SK-N-SH treated with all-trans-retinoic acid at 6 μM for 48 hours (cell line): ENCODE data around the gene MPC1.

ENCODE experiments used
- ATAC-seq: fragments of 200-7000 bp; cut with Tn5 transposase; 3 replicates; pipeline ENCODE4 v1.9.1; 2020; ENCODE audit warnings: mild to moderate bottlenecking, moderate library complexity
- ARNTL ChIP-seq: fragments of 450-650 bp; formaldehyde crosslinking; IDR thresholded peaks from 2 replicates; pipeline ENCODE4 v1.5.0; 2020; ENCODE audit warnings: low read depth, mild to moderate bottlenecking, moderate library complexity, borderline replicate concordance
- BACH2 ChIP-seq: fragments of 250-450 bp; sonication (Bioruptor Pico); IDR thresholded peaks from 2 replicates; pipeline ENCODE4 v1.9.0; 2021; ENCODE audit warnings: mild to moderate bottlenecking, borderline replicate concordance
- CSDC2 ChIP-seq: fragments of 250-450 bp; sonication (Bioruptor Pico); IDR thresholded peaks from 2 replicates; pipeline ENCODE4 v1.5.0; 2020; ENCODE audit warnings: mild to moderate bottlenecking, moderate library complexity
- ESRRG ChIP-seq: fragments of 250-450 bp; sonication (Bioruptor Pico); IDR thresholded peaks from 2 replicates; pipeline ENCODE4 v1.6.1; 2021; ENCODE audit warnings: mild to moderate bottlenecking
- GLIS3 ChIP-seq: fragments of 250-450 bp; sonication (Bioruptor Pico); IDR thresholded peaks from 2 replicates; pipeline ENCODE4 v1.5.0; 2020; ENCODE audit warnings: mild to moderate bottlenecking, moderate library complexity
- OSR1 ChIP-seq: fragments of 250-450 bp; sonication (Bioruptor Pico); IDR thresholded peaks from 2 replicates; pipeline ENCODE4 v1.8.0; 2022; ENCODE audit warnings: moderate library complexity, mild to moderate bottlenecking, inconsistent platforms
- PPARA ChIP-seq: fragments of 250-450 bp; sonication (Bioruptor Pico); IDR thresholded peaks from 2 replicates; pipeline ENCODE4 v1.5.0; 2020; ENCODE audit warnings: mild to moderate bottlenecking, borderline replicate concordance
- RARB ChIP-seq: fragments of 250-450 bp; sonication (Bioruptor Pico); IDR thresholded peaks from 2 replicates; pipeline ENCODE4 v1.8.0; 2021; ENCODE audit warnings: mild to moderate bottlenecking, moderate library complexity
- SNAI2 ChIP-seq: fragments of 250-450 bp; sonication (Bioruptor Pico); IDR thresholded peaks from 2 replicates; pipeline ENCODE4 v1.5.0; 2020; ENCODE audit warnings: mild to moderate bottlenecking, moderate library complexity
- TCF4 ChIP-seq: fragments of 250-450 bp; sonication (Bioruptor Pico); IDR thresholded peaks from 2 replicates; pipeline ENCODE4 v1.8.0; 2021; ENCODE audit warnings: mild to moderate bottlenecking, moderate library complexity, borderline replicate concordance
- ZC3H10 ChIP-seq: fragments of 250-450 bp; sonication (Bioruptor Pico); IDR thresholded peaks from 2 replicates; pipeline ENCODE4 v1.5.1; 2021; ENCODE audit warnings: mild to moderate bottlenecking, moderate library complexity
- ZFP3 ChIP-seq: fragments of 250-450 bp; sonication (Bioruptor Pico); IDR thresholded peaks from 2 replicates; pipeline ENCODE4 v1.5.0; 2020; ENCODE audit warnings: mild to moderate bottlenecking, moderate library complexity
- ZFP30 ChIP-seq: fragments of 450-650 bp; formaldehyde crosslinking; IDR thresholded peaks from 2 replicates; pipeline ENCODE4 v1.5.0; 2022; ENCODE audit warnings: mild to moderate bottlenecking, moderate library complexity
- ZNF565 ChIP-seq: fragments of 450-650 bp; formaldehyde crosslinking; conservative IDR thresholded peaks from 2 replicates; pipeline ENCODE4 v1.5.0; 2020; ENCODE audit warnings: low read depth, mild to moderate bottlenecking, moderate library complexity
- ZNF70 ChIP-seq: fragments of 450-650 bp; formaldehyde crosslinking; IDR thresholded peaks from 2 replicates; pipeline ENCODE4 v1.5.0; 2020; ENCODE audit warnings: mild to moderate bottlenecking, moderate library complexity
- ZNF8 ChIP-seq: fragments of 450-650 bp; formaldehyde crosslinking; IDR thresholded peaks from 2 replicates; pipeline ENCODE4 v1.5.0; 2020; ENCODE audit warnings: mild to moderate bottlenecking, moderate library complexity
- TF ChIP-seq, protein P1 (sequence below): fragments of 250-450 bp; sonication (Bioruptor Pico); IDR thresholded peaks from 2 replicates; pipeline ENCODE4 v1.8.0; 2021; ENCODE audit warnings: low read depth, mild to moderate bottlenecking, moderate library complexity, borderline replicate concordance
- TF ChIP-seq, protein P2 (sequence below): fragments of 250-450 bp; sonication (Bioruptor Pico); IDR thresholded peaks from 2 replicates; pipeline ENCODE4 v1.5.1; 2020; ENCODE audit warnings: low read depth, mild to moderate bottlenecking, moderate library complexity
- TF ChIP-seq, protein P3 (sequence below): fragments of 250-450 bp; sonication (Bioruptor Pico); IDR thresholded peaks from 2 replicates; pipeline ENCODE4 v1.5.0; 2020; ENCODE audit warnings: mild to moderate bottlenecking, moderate library complexity
- TF ChIP-seq, protein P4 (sequence below): fragments of 250-450 bp; sonication (Bioruptor Pico); IDR thresholded peaks from 2 replicates; pipeline ENCODE4 v1.5.1; 2021; ENCODE audit warnings: mild to moderate bottlenecking, moderate library complexity
- TF ChIP-seq, protein P5 (sequence below): fragments of 250-450 bp; sonication (Bioruptor Pico); IDR thresholded peaks from 2 replicates; pipeline ENCODE4 v1.8.0; 2020; ENCODE audit warnings: mild to moderate bottlenecking, moderate library complexity, borderline replicate concordance

Gene MPC1

DNA sequence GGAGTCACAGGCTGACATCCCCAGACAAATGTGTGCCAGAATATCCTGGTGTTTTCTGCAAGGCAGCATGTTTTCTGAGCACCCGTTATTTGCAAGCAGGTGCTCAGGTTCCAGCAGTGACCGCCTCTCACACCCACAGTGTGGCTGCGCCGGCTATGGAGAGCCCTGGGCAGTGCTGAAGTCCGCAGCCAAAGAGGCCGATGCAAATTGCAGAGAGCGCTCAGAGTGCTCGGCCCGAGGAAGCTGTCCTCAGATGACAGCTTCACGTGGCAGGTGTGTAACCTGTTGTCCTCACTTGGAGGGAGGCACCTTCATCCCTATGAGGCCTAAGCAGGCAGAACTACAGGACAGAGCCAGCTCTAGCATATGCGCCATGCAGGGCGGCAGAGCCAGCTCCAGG, 23.5 kb upstream of the MPC1 start:
- no peak for ATAC-seq
- TF ChIP-seq RARB (CRISPR knock-in tag) = no peak
- TF ChIP-seq ESRRG (CRISPR knock-in tag) = no peak
- no peak for TF ChIP-seq ZNF8 (CRISPR knock-in tag)
- no peak for TF ChIP-seq ZFP30 (CRISPR knock-in tag)
- no peak for TF ChIP-seq ZC3H10 (CRISPR knock-in tag)
- no peak for TF ChIP-seq BACH2 (CRISPR knock-in tag)

DNA sequence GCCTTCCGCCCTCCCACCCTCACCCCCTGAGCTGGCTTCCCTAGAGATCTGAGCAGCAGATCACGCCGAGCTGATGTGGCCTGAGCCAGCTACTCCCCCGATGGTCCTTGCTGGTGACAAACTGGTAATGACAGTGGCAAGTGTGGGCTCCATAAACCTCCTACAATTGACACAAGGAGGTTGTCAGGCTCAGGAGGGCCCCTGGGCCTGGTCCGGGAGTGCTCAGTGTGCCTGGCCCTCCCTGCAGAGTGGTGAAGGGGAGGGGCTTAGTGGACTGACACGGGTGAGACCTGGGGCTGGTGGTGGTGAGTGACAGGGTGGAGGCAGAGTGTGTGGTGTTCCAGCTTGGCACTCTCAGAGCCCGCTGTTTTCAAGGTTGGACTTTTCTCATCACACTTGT, 22.6 kb upstream of the MPC1 start:
- TF ChIP-seq CSDC2 (no peak), ZNF565 (CRISPR knock-in tag) (no peak), GLIS3 (CRISPR knock-in tag) (no peak), ZFP30 (CRISPR knock-in tag) (no peak), ZNF8 (CRISPR knock-in tag) (no peak), ESRRG (CRISPR knock-in tag) (no peak), ZNF70 (CRISPR knock-in tag) (no peak), OSR1 (CRISPR knock-in tag) (no peak), SNAI2 (no peak), ZC3H10 (CRISPR knock-in tag) (no peak), RARB (CRISPR knock-in tag) (no peak), ZFP3 (CRISPR knock-in tag) (no peak), ARNTL (CRISPR knock-in tag) (no peak)
- TF ChIP-seq, protein P1, sequence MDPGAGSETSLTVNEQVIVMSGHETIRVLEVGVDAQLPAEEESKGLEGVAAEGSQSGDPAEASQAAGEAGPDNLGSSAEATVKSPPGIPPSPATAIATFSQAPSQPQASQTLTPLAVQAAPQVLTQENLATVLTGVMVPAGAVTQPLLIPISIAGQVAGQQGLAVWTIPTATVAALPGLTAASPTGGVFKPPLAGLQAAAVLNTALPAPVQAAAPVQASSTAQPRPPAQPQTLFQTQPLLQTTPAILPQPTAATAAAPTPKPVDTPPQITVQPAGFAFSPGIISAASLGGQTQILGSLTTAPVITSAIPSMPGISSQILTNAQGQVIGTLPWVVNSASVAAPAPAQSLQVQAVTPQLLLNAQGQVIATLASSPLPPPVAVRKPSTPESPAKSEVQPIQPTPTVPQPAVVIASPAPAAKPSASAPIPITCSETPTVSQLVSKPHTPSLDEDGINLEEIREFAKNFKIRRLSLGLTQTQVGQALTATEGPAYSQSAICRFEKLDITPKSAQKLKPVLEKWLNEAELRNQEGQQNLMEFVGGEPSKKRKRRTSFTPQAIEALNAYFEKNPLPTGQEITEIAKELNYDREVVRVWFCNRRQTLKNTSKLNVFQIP (CRISPR knock-in tag) = no peak
- TF ChIP-seq, protein P2, sequence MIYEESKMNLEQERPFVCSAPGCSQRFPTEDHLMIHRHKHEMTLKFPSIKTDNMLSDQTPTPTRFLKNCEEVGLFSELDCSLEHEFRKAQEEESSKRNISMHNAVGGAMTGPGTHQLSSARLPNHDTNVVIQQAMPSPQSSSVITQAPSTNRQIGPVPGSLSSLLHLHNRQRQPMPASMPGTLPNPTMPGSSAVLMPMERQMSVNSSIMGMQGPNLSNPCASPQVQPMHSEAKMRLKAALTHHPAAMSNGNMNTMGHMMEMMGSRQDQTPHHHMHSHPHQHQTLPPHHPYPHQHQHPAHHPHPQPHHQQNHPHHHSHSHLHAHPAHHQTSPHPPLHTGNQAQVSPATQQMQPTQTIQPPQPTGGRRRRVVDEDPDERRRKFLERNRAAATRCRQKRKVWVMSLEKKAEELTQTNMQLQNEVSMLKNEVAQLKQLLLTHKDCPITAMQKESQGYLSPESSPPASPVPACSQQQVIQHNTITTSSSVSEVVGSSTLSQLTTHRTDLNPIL (CRISPR knock-in tag) = no peak
- TF ChIP-seq, protein P3, sequence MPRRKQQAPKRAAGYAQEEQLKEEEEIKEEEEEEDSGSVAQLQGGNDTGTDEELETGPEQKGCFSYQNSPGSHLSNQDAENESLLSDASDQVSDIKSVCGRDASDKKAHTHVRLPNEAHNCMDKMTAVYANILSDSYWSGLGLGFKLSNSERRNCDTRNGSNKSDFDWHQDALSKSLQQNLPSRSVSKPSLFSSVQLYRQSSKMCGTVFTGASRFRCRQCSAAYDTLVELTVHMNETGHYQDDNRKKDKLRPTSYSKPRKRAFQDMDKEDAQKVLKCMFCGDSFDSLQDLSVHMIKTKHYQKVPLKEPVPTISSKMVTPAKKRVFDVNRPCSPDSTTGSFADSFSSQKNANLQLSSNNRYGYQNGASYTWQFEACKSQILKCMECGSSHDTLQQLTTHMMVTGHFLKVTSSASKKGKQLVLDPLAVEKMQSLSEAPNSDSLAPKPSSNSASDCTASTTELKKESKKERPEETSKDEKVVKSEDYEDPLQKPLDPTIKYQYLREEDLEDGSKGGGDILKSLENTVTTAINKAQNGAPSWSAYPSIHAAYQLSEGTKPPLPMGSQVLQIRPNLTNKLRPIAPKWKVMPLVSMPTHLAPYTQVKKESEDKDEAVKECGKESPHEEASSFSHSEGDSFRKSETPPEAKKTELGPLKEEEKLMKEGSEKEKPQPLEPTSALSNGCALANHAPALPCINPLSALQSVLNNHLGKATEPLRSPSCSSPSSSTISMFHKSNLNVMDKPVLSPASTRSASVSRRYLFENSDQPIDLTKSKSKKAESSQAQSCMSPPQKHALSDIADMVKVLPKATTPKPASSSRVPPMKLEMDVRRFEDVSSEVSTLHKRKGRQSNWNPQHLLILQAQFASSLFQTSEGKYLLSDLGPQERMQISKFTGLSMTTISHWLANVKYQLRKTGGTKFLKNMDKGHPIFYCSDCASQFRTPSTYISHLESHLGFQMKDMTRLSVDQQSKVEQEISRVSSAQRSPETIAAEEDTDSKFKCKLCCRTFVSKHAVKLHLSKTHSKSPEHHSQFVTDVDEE (CRISPR knock-in tag) = no peak
- TF ChIP-seq, protein P4, sequence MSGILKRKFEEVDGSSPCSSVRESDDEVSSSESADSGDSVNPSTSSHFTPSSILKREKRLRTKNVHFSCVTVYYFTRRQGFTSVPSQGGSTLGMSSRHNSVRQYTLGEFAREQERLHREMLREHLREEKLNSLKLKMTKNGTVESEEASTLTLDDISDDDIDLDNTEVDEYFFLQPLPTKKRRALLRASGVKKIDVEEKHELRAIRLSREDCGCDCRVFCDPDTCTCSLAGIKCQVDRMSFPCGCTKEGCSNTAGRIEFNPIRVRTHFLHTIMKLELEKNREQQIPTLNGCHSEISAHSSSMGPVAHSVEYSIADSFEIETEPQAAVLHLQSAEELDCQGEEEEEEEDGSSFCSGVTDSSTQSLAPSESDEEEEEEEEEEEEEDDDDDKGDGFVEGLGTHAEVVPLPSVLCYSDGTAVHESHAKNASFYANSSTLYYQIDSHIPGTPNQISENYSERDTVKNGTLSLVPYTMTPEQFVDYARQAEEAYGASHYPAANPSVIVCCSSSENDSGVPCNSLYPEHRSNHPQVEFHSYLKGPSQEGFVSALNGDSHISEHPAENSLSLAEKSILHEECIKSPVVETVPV (CRISPR knock-in tag) = no peak
- TF ChIP-seq, protein P5, sequence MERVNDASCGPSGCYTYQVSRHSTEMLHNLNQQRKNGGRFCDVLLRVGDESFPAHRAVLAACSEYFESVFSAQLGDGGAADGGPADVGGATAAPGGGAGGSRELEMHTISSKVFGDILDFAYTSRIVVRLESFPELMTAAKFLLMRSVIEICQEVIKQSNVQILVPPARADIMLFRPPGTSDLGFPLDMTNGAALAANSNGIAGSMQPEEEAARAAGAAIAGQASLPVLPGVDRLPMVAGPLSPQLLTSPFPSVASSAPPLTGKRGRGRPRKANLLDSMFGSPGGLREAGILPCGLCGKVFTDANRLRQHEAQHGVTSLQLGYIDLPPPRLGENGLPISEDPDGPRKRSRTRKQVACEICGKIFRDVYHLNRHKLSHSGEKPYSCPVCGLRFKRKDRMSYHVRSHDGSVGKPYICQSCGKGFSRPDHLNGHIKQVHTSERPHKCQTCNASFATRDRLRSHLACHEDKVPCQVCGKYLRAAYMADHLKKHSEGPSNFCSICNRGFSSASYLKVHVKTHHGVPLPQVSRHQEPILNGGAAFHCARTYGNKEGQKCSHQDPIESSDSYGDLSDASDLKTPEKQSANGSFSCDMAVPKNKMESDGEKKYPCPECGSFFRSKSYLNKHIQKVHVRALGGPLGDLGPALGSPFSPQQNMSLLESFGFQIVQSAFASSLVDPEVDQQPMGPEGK (CRISPR knock-in tag) = no peak
- ATAC-seq = no peak

DNA sequence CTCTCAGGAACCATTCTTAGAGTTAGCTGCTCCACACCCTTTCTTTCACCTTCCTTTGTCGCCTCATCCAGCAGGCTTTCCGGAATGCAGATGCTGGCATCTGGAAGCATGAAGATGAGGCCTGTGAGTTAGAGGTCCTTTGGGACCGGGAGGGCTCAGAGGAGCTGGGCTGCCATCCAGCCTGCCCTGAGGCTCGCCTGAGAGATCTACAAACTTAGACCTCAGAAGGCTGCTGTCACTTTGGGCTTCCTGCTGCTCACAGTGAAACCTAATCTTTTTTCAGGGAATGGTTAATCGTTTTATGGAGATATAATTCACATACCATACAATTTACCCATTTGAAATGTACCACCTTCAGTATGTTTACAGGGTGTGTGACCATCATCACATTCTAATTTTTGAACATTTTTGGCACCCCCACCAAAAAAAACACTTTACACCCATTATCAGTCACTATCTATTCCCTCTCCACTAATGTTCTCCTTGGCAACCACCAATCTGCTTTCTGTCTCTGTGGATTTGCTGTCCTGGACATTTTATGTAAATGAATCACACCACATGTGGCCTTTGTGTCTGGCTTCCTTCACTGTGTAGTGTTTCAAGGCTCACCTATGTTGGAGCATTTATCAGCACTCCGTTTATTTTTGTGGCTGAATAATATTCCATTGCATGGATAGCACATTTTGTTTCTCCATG, 20.0 kb upstream of the MPC1 start:
- ATAC-seq = peak; percentile 48
- TF ChIP-seq ZNF8 (CRISPR knock-in tag) (no peak), ZFP3 (CRISPR knock-in tag) (no peak), ARNTL (CRISPR knock-in tag) (no peak), SNAI2 (no peak), OSR1 (CRISPR knock-in tag) (no peak), ZNF565 (CRISPR knock-in tag) (no peak), GLIS3 (CRISPR knock-in tag) (no peak), CSDC2 (0 out of 2 replicates have a peak, but pooled peaks have one; percentile 24), PPARA (no peak), TCF4 (CRISPR knock-in tag) (peak; percentile 64; the same call in 1 of the 2 replicates), ZNF70 (CRISPR knock-in tag) (no peak)
- TF ChIP-seq, protein P1 (CRISPR knock-in tag) = no peak
- TF ChIP-seq, protein P4 (CRISPR knock-in tag) = no peak
- TF ChIP-seq, protein P2 (CRISPR knock-in tag) = no peak
